Measurements from ENCODE around the gene PTH2R.
"Not testable (repeated sequence)": the region's sequence is repeated elsewhere in the genome, so short reads cannot be mapped to it uniquely, and the experiment has no call there.

DNA sequence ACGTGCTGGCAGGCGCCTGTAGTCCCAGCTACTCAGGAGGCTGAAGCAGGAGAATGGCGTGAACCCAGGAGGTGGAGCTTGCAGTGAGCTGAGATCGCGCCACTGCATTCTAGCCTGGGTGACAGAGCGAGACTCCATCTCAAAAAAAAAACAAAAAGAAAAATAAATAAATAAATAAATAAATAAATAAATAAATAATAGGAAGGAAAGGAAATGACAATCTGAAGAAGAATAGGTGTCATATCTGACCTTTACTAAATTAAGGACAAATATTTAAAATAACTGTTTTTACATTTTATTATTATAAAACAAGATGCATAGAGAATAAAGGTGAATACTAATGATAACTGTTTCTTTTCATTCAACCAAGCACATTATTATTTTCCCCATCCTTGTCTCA lies 40.9 kb downstream of the PTH2R start:
- TF ChIP-seq, protein P1, sequence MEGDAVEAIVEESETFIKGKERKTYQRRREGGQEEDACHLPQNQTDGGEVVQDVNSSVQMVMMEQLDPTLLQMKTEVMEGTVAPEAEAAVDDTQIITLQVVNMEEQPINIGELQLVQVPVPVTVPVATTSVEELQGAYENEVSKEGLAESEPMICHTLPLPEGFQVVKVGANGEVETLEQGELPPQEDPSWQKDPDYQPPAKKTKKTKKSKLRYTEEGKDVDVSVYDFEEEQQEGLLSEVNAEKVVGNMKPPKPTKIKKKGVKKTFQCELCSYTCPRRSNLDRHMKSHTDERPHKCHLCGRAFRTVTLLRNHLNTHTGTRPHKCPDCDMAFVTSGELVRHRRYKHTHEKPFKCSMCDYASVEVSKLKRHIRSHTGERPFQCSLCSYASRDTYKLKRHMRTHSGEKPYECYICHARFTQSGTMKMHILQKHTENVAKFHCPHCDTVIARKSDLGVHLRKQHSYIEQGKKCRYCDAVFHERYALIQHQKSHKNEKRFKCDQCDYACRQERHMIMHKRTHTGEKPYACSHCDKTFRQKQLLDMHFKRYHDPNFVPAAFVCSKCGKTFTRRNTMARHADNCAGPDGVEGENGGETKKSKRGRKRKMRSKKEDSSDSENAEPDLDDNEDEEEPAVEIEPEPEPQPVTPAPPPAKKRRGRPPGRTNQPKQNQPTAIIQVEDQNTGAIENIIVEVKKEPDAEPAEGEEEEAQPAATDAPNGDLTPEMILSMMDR (IDR thresholded peaks at IDR 0.05) = not testable (repeated sequence)
- not testable (repeated sequence) for TF ChIP-seq POLR2A (IDR thresholded peaks at IDR 0.05)
